Ovary (tissue), 9 donors: ENCODE measurements around the gene NR5A2. TPM values are rescaled to one million over a fixed set of nuclear protein-coding genes. Genes with fewer than 3 reads are reported as not detected.

Experiments
- DNase-seq, 5 donors: peaks; one replicate each; pipeline ENCODE4 v3.0.0-alpha.2; 2019 to 2020
- H3K27ac ChIP-seq, 2 donors: fragments of 200-600 bp; one replicate each; pipeline versions ENCODE4 v1.5.1 to v1.8.0; 2019 to 2022
- H3K27me3 ChIP-seq: fragments of 200-600 bp; one replicate; pipeline ENCODE4 v1.8.0; 2022
- H3K36me3 ChIP-seq: fragments of 200-600 bp; sonication (generic); one replicate; pipeline ENCODE4 v1.5.1; 2019
- H3K4me1 ChIP-seq: one replicate; pipeline ENCODE4 v1.8.1; 2013; ENCODE audit warnings: mild to moderate bottlenecking, moderate library complexity; ENCODE audit not compliant: insufficient read depth
- H3K4me3 ChIP-seq: fragments of 200-600 bp; sonication (generic); one replicate; pipeline ENCODE4 v1.5.1; 2017
- H3K9me3 ChIP-seq, 2 donors: fragments of 200-600 bp in 1 of 2; sonication (generic) in 1 of 2; one replicate each; pipeline versions ENCODE4 v1.5.1 to v1.8.1; 2013 to 2019; ENCODE audit warnings: mild to moderate bottlenecking in 1 of 2, moderate library complexity in 1 of 2
- CTCF ChIP-seq, 3 donors: fragments of 450-650 bp in 2 of 3; fragments of 200-600 bp in 1 of 3; IDR thresholded peaks; one replicate each; pipeline versions ENCODE4 v1.5.1 to v1.8.0; 2016 to 2022; ENCODE audit warnings: antibody characterized with exemption in 3 of 3, mild to moderate bottlenecking in 1 of 3
- EP300 ChIP-seq: sonication (generic); formaldehyde crosslinking; IDR thresholded peaks from one replicate; pipeline ENCODE4 v1.6.1; 2017; ENCODE audit warnings: antibody characterized with exemption
- POLR2A ChIP-seq: fragments of 450-650 bp; IDR thresholded peaks from one replicate; pipeline ENCODE4 v1.6.1; 2017; ENCODE audit warnings: antibody characterized with exemption, mild to moderate bottlenecking, moderate library complexity
- WGBS, 3 donors: extraction: QIAGEN DNeasy Blood & Tissue Kit in 1 of 3; methylation state at CpG; one replicate each; pipeline versions ENCODE4 v1.1.5 to v1.1.7; 2013 to 2017; 5-methylcytosine and 5-hydroxymethylcytosine counted together
- intact Hi-C, 4 donors: fragments of 100-400 bp; cut with DNase I; formaldehyde crosslinking; loops; one replicate each; pipeline versions ENCODE4 v1.11.0 to v1.15.1; 2022 to 2023
- polyA plus RNA-seq, 2 donors: library from polyadenylated mRNA; stranded (reverse); fragments of 200-250 nt in 1 of 2; fragments of 350-450 nt in 1 of 2; fragmentation: Illumina TruSeq in 1 of 2; extraction: RNeasy Lipid Tissue Mini Kit (QIAGEN cat#74804) in 1 of 2; gene quantifications; one replicate each; pipeline ENCODE4 v1.2.3, GENCODE V29; 2013 to 2014
- total RNA-seq, 7 donors: library from RNA; depleted of rRNA in 2 of 7; stranded (reverse); fragments of >200 nt in 2 of 7; fragmentation: NEBNext Ultra II Directional in 3 of 7; extraction: Animal tissue kit (Norgen Biotek cat#: 25700) in 3 of 7; gene quantifications; one replicate each; pipeline versions ENCODE4 v1.1.0 to v1.2.4, GENCODE V29; 2016 to 2023
- donor health status: DM: no; HTN: no; CAD: no; lungs with moderate emphysema.
- donor health status: DM: no; HTN: no; CAD: no.
- donor health status: Bipolar disorder and iron deficiency.
- donor health status: DM: yes; HTN: yes; CAD: no.
- donor health status: DM: no; HTN: no; CAD: no.
- donor health status: DM: yes; HTN: yes; CAD: no.

The NR5A2 gene
- total and polyA plus RNA-seq, 9 donors = 1.5 to 45.8 (median 3.0) TPM

- no peaks in the 10 kb centered on the region for H3K36me3 ChIP-seq
- WGBS, 3 donors = 56 to 87% (median 82%) methylated on average over 5 of the region's 5 CpGs
- H3K27me3 ChIP-seq = no peaks in the 10 kb centered on the region
- no peak for DNase-seq
- no peaks in the 10 kb centered on the region for H3K9me3 ChIP-seq
- intact Hi-C loops = no loop called here
- H3K4me1 ChIP-seq = no peaks in the 10 kb centered on the region
- TF ChIP-seq CTCF (IDR thresholded peaks at IDR 0.05) (no peak), POLR2A (no peak), EP300 (no peak)
- no peak overlapping the region for H3K27ac ChIP-seq
- H3K4me3 ChIP-seq = no peak overlapping the region
Measured at GRCh38 chr1:200205216-200205995, 177.9 kb downstream of the NR5A2 start.

GRCh38 chr1:200206340-200206739, 178.8 kb downstream of the NR5A2 start:
- intact Hi-C loops = no loop called here
- Histone ChIP-seq H3K9me3 (no peaks in the 10 kb centered on the region), H3K4me3 (no peak overlapping the region), H3K36me3 (no peaks in the 10 kb centered on the region), H3K4me1 (no peaks in the 10 kb centered on the region), H3K27me3 (no peaks in the 10 kb centered on the region), H3K27ac (no peak overlapping the region)
- 80 to 87% (median 84%) methylated on average over 3 of the region's 3 CpGs for WGBS, 3 donors
- no peak for DNase-seq
- TF ChIP-seq POLR2A = no peak
- TF ChIP-seq EP300 = no peak

- no peak overlapping the region for H3K27ac ChIP-seq
- H3K4me3 ChIP-seq = no peak overlapping the region
- WGBS, 3 donors = 58 to 73% (median 65%) methylated on average over 1 of the region's 1 CpG
- no peaks in the 10 kb centered on the region for H3K4me1 ChIP-seq
- no peak for TF ChIP-seq POLR2A
- no peak for TF ChIP-seq EP300
- TF ChIP-seq CTCF (IDR thresholded peaks at IDR 0.05) = no peak
- no peak for DNase-seq
- no peaks in the 10 kb centered on the region for H3K9me3 ChIP-seq
- H3K36me3 ChIP-seq = no peaks in the 10 kb centered on the region
- intact Hi-C loops = no loop called here
- H3K27me3 ChIP-seq = no peaks in the 10 kb centered on the region
Measured at GRCh38 chr1:200206761-200207160, 179.3 kb downstream of the NR5A2 start.

- Histone ChIP-seq H3K9me3 (no peaks in the 10 kb centered on the region), H3K27ac (no peak overlapping the region), H3K36me3 (no peaks in the 10 kb centered on the region), H3K27me3 (no peaks in the 10 kb centered on the region), H3K4me3 (no peak overlapping the region), H3K4me1 (no peaks in the 10 kb centered on the region)
- WGBS, 3 donors = 72 to 83% (median 81%) methylated on average over 6 of the region's 6 CpGs
- intact Hi-C loops = no loop called here
- TF ChIP-seq EP300 = no peak
- TF ChIP-seq CTCF (IDR thresholded peaks at IDR 0.05) = no peak
- no peak for TF ChIP-seq POLR2A
- no peak for DNase-seq
Measured at GRCh38 chr1:200207711-200208126, 180.2 kb downstream of the NR5A2 start.

GRCh38 chr1:200211157-200211556, 183.6 kb downstream of the NR5A2 start:
- no peaks in the 10 kb centered on the region for H3K27me3 ChIP-seq
- DNase-seq = no peak
- intact Hi-C loops = no loop called here
- no peak overlapping the region for H3K4me3 ChIP-seq
- 72 to 84% (median 84%) methylated on average over 7 of the region's 7 CpGs for WGBS, 3 donors
- H3K4me1 ChIP-seq = no peaks in the 10 kb centered on the region
- TF ChIP-seq POLR2A (no peak), EP300 (no peak), CTCF (IDR thresholded peaks at IDR 0.05) (no peak)
- no peaks in the 10 kb centered on the region for H3K9me3 ChIP-seq
- H3K27ac ChIP-seq = no peak overlapping the region
- H3K36me3 ChIP-seq = no peaks in the 10 kb centered on the region
